Ectodermal cell (in vitro differentiated cells): ENCODE results near the gene OR4L1. TPM values are rescaled to one million over a fixed set of nuclear protein-coding genes. Genes with fewer than 3 reads are reported as not detected.

Experiments used
- H3K27ac ChIP-seq: 2 replicates; pipeline ENCODE4 v1.7.0; 2013; ENCODE audit warnings: mild to moderate bottlenecking, low read depth, low read length; ENCODE audit not compliant: insufficient read depth, poor library complexity, severe bottlenecking
- H3K27me3 ChIP-seq: 2 replicates; pipeline ENCODE4 v1.7.0; 2013; ENCODE audit warnings: mild to moderate bottlenecking, low read length; ENCODE audit not compliant: insufficient read depth, control insufficient read depth, poor library complexity, severe bottlenecking
- H3K36me3 ChIP-seq: one replicate; pipeline ENCODE4 v1.7.0; 2013; ENCODE audit warnings: low read length; ENCODE audit not compliant: control insufficient read depth, insufficient read depth
- H3K4me1 ChIP-seq: one replicate; pipeline ENCODE4 v1.7.0; 2013; ENCODE audit warnings: low read length; ENCODE audit not compliant: control insufficient read depth, insufficient read depth
- H3K4me3 ChIP-seq: 2 replicates; pipeline ENCODE4 v1.7.0; 2013; ENCODE audit warnings: low read depth, low read length, control low read depth; ENCODE audit not compliant: insufficient read depth
- H3K9me3 ChIP-seq: 2 replicates; pipeline ENCODE4 v1.7.0; 2013; ENCODE audit warnings: mild to moderate bottlenecking, low read length, moderate library complexity; ENCODE audit not compliant: control insufficient read depth
- WGBS, 2 experiments: methylation state at CpG; one replicate each; pipeline ENCODE4 v1.1.7; 2013; ENCODE audit warnings: missing lambda C conversion rate in 2 of 2; 5-methylcytosine and 5-hydroxymethylcytosine counted together
- polyA plus RNA-seq, 4 experiments: library from polyadenylated mRNA; stranded (reverse); fragments of 50-300 nt; gene quantifications; one replicate each; pipeline ENCODE4 v1.2.3, GENCODE V29; 2013

Gene OR4L1, protein sequence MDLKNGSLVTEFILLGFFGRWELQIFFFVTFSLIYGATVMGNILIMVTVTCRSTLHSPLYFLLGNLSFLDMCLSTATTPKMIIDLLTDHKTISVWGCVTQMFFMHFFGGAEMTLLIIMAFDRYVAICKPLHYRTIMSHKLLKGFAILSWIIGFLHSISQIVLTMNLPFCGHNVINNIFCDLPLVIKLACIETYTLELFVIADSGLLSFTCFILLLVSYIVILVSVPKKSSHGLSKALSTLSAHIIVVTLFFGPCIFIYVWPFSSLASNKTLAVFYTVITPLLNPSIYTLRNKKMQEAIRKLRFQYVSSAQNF
- not detected for polyA plus RNA-seq (2013, experiment 1 of 4)
- not detected for polyA plus RNA-seq (2013, experiment 2 of 4)
- not detected for polyA plus RNA-seq (2013, experiment 3 of 4)
- polyA plus RNA-seq (2013, experiment 4 of 4): not detected

DNA sequence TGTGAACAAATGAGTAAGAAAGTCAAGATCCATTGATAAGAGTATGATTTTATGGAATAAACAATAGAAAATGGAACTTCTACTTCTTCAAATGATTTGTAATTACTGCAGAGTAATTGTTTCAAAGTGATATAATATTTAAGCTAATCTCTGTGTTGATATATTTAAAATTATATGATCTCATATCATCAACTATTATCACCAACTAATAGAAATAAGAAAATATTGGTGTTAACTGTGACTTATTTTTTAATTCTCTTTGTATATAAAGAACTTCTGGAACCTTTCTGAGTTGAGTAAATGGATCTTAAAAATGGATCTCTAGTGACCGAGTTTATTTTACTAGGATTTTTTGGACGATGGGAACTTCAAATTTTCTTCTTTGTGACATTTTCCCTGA is at the start of gene OR4L1:
Gene OR4L1 (plus strand): TSS at position 301 of the 400 bp plus-strand sequence. CDS start 0 bp downstream, at position 301.
- Histone ChIP-seq H3K4me3 (no peak within 1 kb of the TSS), H3K9me3 (peaks cover 24% of the 10 kb centered on the region), H3K36me3 (no peaks in the 10 kb centered on the region), H3K27me3 (no peaks in the 10 kb centered on the region), H3K27ac (no peak within 1 kb of the TSS), H3K4me1 (no peaks in the 10 kb centered on the region)
- 60 to 65% methylated on average over 2 of the region's 2 CpGs for WGBS, 2 experiments

DNA sequence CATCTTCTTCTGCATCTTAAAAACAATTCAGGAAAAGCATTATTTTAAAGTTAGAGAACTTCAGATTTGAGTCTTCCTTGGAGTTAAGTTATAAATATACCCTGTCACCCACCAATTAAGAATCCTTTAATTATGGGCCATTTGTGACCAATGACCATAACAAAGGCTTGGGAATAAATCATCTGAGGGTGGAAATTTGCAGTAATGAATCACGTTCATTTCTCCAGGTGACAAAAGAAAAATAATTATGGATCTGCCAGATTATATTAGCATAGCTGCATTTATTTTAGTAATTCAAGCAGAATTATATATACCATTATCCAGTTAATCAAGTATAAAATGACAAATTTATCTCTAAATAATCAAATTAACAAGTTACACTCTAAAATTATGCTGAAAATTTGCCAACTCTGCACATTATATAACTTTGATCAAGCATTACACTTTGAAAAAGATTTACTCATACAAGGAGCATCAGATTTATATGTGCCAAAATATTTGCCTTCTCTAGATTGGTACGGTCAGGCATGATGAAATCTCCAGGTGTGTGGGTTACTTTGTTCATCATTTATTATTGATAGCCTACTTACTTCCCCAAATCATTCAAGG is 40.5 kb upstream of the OR4L1 start, which contains the start of gene OR4K14:
Gene OR4K14 (minus strand): TSS at position 51 of the 609 bp plus-strand sequence. CDS start 4,114 bp downstream, outside the sequence.
- Histone ChIP-seq H3K4me3 (no peak within 1 kb of the TSS), H3K4me1 (no peaks in the 10 kb centered on the region), H3K36me3 (no peaks in the 10 kb centered on the region), H3K9me3 (peaks cover 27% of the 10 kb centered on the region), H3K27me3 (no peaks in the 10 kb centered on the region), H3K27ac (no peak within 1 kb of the TSS)
- WGBS, 2 experiments: 60 to 63% methylated on average over 1 of the region's 2 CpGs

DNA sequence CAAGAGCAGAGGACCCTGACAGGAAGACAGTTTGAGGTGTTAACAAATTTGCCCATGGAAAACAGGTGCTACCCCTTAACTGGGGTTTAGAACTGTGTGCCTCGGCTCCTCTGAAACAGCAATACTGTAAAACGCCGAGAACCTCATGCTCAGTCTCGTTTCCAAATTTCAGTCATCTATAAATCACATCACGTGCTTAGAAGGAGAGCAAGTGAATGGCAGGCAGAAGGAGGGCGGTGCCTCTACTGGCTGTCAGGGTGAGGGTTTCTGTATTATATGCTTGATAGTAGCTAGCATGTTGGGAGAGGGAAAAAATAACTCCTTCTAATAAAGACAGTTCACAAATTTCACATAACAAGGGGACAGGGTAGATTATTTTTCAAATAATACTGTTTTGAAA is 28.8 kb upstream of the OR4L1 start:
- Histone ChIP-seq H3K36me3 (no peaks in the 10 kb centered on the region), H3K9me3 (peaks cover 23% of the 10 kb centered on the region), H3K4me1 (no peaks in the 10 kb centered on the region), H3K4me3 (no peak overlapping the region), H3K27ac (no peak overlapping the region), H3K27me3 (no peaks in the 10 kb centered on the region)
- 77 to 80% methylated on average over 5 to 6 of the region's 6 CpGs for WGBS, 2 experiments

DNA sequence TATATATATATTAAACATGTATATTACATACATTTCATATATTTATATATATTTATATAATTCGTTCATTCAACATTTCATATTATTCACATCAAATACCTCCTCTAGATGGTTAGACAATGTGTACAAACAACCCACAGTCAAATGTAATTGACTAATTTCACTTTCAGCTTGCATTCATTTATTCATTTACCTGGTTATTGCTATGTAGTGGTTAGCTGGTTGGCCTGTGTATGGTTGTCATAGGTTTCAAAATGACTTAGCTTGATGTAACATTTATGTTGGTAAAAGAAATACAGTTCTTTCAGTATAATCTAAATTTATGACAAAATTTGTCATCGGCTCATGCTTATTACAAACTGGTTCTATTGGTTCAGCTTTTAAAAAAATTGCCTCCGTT is 24.4 kb upstream of the OR4L1 start:
- Histone ChIP-seq H3K27ac (no peak overlapping the region), H3K36me3 (no peaks in the 10 kb centered on the region), H3K27me3 (no peaks in the 10 kb centered on the region), H3K4me1 (no peaks in the 10 kb centered on the region), H3K4me3 (no peak overlapping the region), H3K9me3 (peaks cover 22% of the 10 kb centered on the region)
- 70% methylated on average over 2 of the region's 3 CpGs; no CpG with 5 or more reads in 1 of the 2 experiments for WGBS, 2 experiments

DNA sequence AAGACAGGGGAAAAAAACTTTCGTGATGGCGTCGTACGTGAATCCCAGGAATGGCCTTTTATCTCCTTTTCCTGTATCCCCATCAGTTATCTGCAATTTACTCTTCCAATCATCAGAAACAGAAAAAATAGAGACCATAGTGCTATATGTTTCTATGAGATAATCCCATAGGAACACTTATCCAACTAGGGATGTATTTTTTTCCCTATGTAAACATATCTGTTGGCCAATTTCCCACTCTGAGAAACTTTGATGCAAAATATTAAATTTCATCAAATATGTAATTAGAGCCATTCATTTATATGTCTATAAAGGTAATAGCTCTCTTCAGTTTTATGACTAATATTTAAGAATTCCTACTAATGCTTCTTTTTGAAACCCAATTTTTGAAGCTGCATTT is 23.9 kb upstream of the OR4L1 start, which contains the start of gene OR4K13:
Gene OR4K13 (minus strand): TSS at position 101 of the 400 bp plus-strand sequence. CDS start 1,280 bp downstream, outside the sequence.
- H3K27me3 ChIP-seq: no peaks in the 10 kb centered on the region
- no peaks in the 10 kb centered on the region for H3K36me3 ChIP-seq
- H3K4me3 ChIP-seq: no peak within 1 kb of the TSS
- no peaks in the 10 kb centered on the region for H3K4me1 ChIP-seq
- WGBS, 2 experiments: 80 to 98% methylated on average over 3 to 4 of the region's 4 CpGs
- H3K9me3 ChIP-seq: peaks cover 20% of the 10 kb centered on the region
- H3K27ac ChIP-seq: no peak within 1 kb of the TSS

DNA sequence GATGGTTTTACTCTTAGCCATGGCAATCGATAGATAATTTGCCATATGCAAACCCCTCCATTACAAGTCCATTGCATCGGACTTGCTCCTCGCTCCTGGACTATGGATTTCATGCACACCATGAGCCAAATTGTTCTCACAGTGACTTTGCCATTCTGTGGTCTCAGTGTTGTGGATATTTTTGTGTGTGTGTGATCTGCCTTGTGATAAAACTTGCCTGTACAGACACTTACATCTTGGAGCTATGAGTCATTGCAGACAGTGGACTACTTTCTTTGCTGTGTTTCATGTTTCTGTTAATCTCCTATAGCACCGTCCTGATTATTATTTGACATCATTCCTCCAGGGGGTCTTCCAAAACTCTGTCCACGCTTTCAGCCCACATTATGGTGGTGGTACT is 15.6 kb upstream of the OR4L1 start:
- H3K9me3 ChIP-seq: peaks cover 13% of the 10 kb centered on the region
- no peak overlapping the region for H3K4me3 ChIP-seq
- no peaks in the 10 kb centered on the region for H3K36me3 ChIP-seq
- H3K4me1 ChIP-seq: no peaks in the 10 kb centered on the region
- H3K27ac ChIP-seq: no peak overlapping the region
- no peaks in the 10 kb centered on the region for H3K27me3 ChIP-seq
- WGBS, 2 experiments: 65 to 68% methylated on average over 5 of the region's 5 CpGs

DNA sequence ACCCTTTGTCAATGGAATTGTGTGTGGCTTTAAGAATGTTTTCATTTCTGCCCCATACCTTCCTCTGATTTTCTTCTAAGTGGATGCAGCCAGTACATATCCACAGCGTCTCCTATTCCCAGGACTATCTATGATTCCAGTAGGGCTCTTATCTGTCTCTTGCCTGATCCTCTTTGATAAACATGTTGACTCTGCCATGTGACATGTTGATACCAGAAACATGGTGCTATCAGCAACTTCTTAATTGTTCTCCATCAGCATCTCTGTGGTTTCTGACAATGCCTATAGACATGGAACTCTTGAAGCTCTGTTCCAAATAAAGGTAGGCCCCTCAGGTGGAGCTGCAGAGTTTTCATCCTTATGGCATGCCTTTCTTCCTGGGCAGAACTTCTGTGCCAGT is 11.6 kb upstream of the OR4L1 start:
- H3K9me3 ChIP-seq: peaks cover 17% of the 10 kb centered on the region
- H3K27ac ChIP-seq: no peak overlapping the region
- no peak overlapping the region for H3K4me3 ChIP-seq
- WGBS, 2 experiments: 39 to 44% methylated on average over 1 of the region's 1 CpG
- H3K4me1 ChIP-seq: no peaks in the 10 kb centered on the region
- H3K36me3 ChIP-seq: no peaks in the 10 kb centered on the region
- no peaks in the 10 kb centered on the region for H3K27me3 ChIP-seq

DNA sequence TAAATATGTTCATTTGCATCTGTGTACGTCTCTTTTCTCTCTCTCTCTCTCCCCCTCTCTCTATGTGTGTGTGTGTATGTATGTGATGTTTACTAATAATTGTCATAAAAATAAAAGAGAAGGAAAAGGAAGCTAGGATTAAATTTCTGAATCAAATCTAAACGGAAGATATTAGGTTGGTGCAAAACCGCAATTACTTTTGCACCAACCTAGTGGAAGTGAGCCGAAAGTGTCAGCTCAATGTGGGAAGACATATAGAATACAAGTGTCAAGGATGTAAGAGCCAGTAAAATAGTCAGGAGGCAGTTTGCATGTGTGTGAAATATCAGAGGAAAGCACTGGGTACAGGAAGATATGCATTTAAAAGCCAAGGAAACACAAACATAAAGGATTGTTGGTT is 32.2 kb downstream of the OR4L1 start:
- H3K4me3 ChIP-seq: no peak overlapping the region
- 63 to 69% methylated on average over 3 of the region's 4 CpGs for WGBS, 2 experiments

DNA sequence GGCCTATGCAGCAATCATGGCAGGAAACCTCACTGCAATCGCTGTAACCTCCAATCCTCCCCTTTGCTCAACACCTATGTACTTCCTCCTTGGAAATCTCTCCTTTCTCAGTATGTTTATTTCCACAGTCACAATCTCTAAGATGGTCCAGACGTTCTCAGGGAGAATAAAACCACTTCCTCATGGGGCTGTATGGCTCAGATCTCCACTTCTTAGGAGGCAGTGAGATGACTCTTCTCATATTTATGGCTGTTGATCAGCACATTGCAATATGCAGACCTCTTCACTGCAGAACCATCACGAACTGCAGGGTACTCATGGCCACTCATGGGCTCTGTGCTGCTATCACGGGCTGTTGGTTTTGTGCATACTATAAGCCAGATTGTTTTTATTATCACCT is 33.6 kb downstream of the OR4L1 start:
- Histone ChIP-seq H3K36me3 (no peaks in the 10 kb centered on the region), H3K9me3 (no peaks in the 10 kb centered on the region), H3K4me3 (no peak overlapping the region)

More for the DNA sequence above, 32.2 kb downstream of the OR4L1 start:
- H3K27me3 ChIP-seq: no peaks in the 10 kb centered on the region
- H3K9me3 ChIP-seq: no peaks in the 10 kb centered on the region
- no peaks in the 10 kb centered on the region for H3K36me3 ChIP-seq
- no peaks in the 10 kb centered on the region for H3K4me1 ChIP-seq
- H3K27ac ChIP-seq: no peak overlapping the region

More for the DNA sequence above, 33.6 kb downstream of the OR4L1 start:
- H3K27me3 ChIP-seq: no peaks in the 10 kb centered on the region
- 26 to 29% methylated on average over 4 of the region's 4 CpGs for WGBS, 2 experiments
- no peak overlapping the region for H3K27ac ChIP-seq
- H3K4me1 ChIP-seq: no peaks in the 10 kb centered on the region
